T-helper 22 cell (primary cell): ENCODE measurements around the gene TMCC1.
A peak's percentile ranks its signal among the peaks of the same experiment; 100 is the strongest.
"Not testable (repeated sequence)": the region's sequence is repeated elsewhere in the genome, so short reads cannot be mapped to it uniquely, and the experiment has no call there.

Experiments used
- DNase-seq: peaks from one replicate; pipeline ENCODE4 v3.0.0-alpha.2; 2020; ENCODE audit warnings: low read depth

The TMCC1 gene

GRCh38 chr3:129722527-129722926, 171.0 kb downstream of the TMCC1 start:
- no peak for DNase-seq

DNA sequence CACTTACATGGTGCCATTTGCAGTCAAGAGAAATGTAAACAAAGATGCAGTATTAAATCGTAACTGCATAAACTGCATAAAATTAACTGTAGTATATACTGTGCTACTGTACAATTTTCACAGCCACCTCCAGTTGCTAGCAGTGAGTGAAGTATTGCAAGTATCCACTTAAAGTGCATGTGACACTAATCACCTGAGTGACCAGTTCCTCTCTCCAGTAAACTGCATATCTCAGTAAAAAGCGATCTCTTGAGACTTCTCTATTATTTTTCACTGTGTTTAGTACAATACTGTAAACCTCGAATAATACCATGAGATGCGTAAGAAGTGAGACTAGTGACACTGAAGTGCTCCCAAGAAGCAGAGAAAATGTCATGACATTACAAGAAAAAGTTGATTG, 175.3 kb downstream of the TMCC1 start:
- DNase-seq = no peak

DNA sequence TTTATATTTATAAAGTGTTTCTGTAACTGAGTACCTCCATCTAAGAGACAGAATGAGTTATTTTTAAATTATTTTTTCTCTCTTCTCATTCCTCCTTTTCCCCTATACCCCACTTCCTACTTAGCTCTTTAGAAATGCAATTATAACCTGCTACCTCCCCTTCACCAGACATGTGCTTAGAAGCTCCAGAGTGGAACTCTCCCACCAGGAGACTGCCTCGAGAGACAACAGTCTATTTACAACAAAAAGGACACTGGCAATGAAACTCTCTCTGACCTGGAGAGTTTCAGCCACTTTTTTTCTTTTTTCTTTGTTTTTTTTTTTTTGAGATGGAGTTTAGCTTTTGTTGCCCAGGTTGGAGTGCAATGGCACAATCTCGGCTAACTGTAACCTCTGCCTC, 177.7 kb downstream of the TMCC1 start:
- no peak for DNase-seq

DNA sequence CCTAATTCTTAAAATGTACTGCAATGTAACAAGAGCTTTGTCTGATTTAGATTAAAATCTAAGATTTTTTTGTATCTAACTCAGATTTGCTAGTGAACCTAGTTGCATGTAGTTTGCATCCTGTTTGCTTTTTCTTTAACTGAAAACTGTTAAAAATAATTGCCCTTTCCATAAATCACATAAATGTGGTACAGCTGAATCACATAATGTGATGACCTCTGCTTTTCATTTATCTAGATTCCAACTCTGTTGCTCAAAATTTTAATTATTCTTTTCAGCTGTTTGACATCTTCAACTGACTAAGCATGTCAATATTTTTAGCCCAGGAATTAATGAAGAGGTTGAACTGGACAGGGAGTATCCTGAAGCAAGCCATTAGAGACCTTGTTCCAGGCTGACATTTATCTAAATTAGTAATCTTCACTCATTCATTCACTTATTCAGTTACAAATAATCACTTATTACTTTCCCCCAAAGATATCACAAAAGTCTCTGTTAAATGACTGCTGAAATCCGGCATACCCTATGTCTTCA, 185.1 kb downstream of the TMCC1 start:
- DNase-seq = no peak

- DNase-seq = no peak
Observed at GRCh38 chr3:129705274-129705673, 188.2 kb downstream of the TMCC1 start.

DNA sequence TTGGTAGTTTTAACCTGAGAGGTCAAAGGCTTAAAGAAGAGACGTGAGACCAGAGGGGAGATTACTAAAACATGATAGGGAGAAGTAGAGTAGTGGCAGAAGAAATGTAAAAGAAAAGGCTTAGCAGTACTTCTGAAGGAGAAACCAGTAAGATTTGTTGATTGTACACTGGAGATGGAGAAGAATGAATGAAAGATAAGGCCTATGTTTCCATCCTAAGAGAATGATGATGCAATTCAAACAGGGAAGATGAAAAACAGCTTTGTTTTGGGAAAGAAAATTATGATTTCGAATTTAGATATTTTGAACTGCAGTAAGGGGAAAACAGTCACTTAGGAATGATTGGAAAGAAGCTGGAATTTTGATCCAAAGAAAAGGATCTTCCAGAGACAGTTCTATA, 189.6 kb downstream of the TMCC1 start:
- no peak for DNase-seq

GRCh38 chr3:129702934-129703712, 190.4 kb downstream of the TMCC1 start:
- DNase-seq = no peak

DNA sequence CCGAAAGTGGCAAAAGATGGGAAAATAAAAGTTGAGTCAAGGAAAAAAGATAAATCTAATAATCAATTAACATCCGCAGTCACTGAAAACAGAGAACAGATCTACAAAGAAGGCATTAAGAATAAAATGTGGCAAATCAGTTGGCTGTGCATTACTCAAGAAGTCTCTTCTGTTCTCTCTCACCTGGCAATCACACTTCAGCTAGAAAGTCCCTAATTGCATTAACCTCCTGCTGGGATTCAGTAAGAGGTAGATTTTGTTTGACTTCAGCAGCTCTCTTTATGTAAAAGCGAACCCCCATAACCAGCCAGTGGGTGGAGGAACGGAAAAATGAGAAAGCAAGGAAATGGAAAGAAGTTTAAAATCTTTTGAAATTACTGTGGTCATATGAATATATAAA, 192.3 kb downstream of the TMCC1 start:
- DNase-seq = no peak

DNA sequence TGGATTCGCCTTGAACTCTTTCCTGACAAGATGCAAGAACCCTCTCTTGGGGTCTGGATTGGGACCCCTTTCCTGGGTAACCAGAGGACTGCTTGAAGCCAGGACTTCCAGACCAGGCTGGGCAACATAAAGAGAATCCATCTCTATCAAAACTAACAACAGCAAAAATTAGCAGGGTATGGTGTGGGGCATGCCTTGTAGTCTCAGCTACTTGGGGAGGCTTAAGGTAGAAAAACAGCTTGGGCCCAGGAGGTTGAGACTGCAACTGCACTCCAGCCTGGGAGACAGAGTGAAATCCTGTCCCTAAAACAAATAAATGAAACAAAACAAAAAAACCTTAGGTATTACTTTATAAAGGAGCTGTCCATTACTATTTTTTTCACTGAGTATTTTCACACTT, 193.9 kb downstream of the TMCC1 start:
- no peak for DNase-seq

GRCh38 chr3:129699199-129699598, 194.3 kb downstream of the TMCC1 start:
- DNase-seq = no peak

- no peak for DNase-seq
Observed at GRCh38 chr3:129697229-129697969, 196.1 kb downstream of the TMCC1 start.

DNA sequence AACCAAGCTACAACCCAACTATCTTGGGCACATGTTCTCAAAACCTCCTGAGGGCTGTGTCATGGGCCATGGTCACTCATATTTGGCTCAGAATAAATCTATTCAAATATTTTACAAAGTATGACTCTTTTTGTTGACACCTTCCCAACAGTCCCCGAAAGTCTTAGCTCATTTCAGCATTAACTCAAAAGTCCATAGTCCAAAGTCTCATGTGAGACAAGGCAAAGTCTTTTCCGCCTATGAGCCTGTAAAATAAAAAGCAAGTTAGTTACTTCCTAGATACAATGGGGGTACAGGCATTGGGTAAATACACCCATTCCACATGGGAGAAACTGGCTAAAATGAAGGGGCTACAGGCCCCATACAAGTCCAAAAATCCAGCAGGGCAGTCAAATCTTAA, 197.1 kb downstream of the TMCC1 start:
- not testable (repeated sequence) for DNase-seq

DNA sequence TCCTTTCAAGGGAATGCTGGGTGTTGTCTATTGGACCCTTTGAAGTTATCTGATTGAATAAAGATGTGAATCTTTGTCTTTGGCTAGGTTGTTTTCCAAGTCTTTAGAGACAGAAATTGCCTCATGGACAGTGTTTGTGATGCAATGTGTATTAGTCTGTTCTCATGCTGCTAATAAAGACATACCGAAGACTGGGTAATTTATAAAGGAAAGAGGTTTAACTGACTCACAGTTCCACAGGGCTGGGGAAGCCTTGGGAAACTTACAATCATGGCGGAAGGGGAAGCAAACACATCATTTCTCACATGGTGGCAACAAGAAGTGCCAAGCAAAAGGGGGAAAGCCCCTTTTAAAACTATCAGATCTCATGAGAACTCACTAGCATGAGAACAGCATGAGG, 198.3 kb downstream of the TMCC1 start:
- DNase-seq = no peak

DNA sequence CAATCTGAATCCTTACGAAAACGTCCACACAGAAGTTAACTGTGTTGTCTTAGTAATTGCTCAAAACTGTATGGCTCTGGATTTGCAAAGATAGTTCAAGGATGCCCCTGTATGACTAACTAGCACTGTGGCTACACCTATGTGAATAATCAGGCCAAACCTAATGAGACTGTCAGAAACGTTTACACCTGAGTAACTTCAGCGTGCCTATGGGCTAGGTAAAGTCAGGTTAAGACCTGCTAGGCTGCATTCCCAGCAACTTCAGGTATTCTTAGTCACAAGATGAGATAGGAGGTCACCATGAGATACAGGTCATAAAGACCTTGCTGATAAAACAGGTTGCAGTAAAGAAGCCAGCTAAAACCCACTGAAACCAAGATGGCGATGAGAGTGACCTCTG, 199.3 kb downstream of the TMCC1 start:
- DNase-seq = no peak

- no peak for DNase-seq
Observed at GRCh38 chr3:129692743-129693142, 200.8 kb downstream of the TMCC1 start.

DNA sequence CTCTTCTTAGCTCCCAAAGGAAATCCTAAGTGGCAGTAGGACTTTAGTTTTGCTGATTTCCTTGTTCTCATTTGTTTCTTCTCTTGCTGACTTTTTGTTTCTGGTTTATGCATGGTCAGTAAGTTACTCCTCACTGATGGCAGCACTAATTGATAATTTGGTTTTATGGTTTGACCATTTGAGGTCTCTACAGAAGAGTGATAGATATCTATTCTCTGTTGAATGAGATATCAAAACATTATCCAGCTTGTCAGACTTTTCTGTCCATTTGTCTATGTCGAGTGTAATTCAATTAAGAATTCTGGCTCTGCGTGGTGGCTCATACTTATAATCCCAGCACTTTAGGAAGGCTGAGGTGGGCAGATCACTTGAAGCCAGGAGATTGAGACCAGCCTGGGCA, 202.5 kb downstream of the TMCC1 start:
- DNase-seq = no peak

GRCh38 chr3:129690406-129690805, 203.1 kb downstream of the TMCC1 start:
- DNase-seq = peak; percentile 17

GRCh38 chr3:129689036-129689435, 204.5 kb downstream of the TMCC1 start:
- no peak for DNase-seq

- no peak for DNase-seq
Observed at GRCh38 chr3:129688271-129688895, 205.1 kb downstream of the TMCC1 start.

GRCh38 chr3:129687586-129688125, 205.9 kb downstream of the TMCC1 start:
- no peak for DNase-seq

DNA sequence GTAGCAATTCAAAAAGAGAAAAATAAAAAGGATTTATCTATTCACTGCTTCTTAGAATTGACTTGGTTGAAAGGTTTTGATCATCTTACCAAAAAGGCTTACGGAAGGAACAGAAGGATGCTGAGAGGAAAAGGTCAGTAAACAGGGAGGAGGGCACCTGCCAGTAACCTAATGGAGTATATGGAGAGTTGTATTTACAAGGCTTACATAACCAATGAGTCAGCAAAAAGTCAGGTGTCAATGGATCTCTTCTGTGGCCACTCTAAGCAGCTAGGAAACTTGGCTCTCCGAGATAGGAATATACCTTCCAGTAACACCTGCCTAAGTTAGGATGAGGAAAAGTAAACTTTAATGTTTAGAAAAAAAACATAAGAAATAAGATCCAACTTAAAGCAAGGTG, 206.6 kb downstream of the TMCC1 start:
- no peak for DNase-seq

- no peak for DNase-seq
Observed at GRCh38 chr3:129684270-129684669, 209.2 kb downstream of the TMCC1 start.

DNA sequence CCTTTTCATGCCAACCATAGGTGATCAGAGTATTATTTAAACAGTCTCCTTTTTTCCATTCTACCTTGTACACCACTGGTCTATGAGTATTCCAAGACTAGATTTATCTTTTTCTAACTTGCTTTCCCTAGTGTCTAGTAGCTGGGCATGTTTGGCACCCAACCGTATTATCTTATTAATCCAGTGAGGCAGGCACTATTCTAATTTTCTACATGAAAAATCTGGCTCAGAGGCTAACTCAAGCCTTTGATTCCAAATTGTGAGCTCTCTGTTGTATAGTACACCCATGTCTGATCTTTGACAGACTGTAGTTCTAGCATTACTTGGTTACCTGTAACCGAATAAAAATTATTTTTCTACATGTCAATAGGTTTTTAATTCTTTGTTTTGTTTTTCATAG, 210.3 kb downstream of the TMCC1 start:
- DNase-seq = no peak
